ENCODE measurements around the gene SPTBN1.

Gene SPTBN1

DNA sequence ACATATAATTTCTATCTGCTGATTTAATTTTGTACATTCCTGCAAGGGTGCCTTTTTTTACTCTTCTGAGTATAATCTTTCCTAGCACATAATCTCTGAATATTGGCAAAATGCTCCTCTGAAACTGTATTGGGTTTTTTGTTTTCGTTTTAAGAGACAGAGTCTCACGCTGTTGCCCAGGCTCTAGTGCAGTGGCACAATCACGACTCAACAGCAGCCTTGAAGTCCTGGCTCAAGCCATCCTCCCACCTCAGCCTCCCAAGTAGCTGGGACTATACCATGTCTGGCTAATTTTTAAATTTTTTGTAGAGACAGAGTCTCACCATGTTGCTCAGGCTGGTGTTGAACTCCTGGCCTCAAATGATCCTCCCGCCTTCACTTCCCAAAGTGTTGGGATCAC lies 104.9 kb downstream of the SPTBN1 start:
- H3K4me1 ChIP-seq (ENCODE audit: control insufficient read depth, insufficient read depth, low read length, unreplicated experiment), result peaks cover 49% of the 10 kb centered on the region
- peak overlapping the region; percentile 79 for H3K4me3 ChIP-seq (ENCODE audit: low read depth, low read length)
- H3K79me2 ChIP-seq (ENCODE audit: control insufficient read depth, insufficient read depth, low read length, unreplicated experiment), result peaks cover 75% of the 10 kb centered on the region
- H2AFZ ChIP-seq (ENCODE audit: low read length, unreplicated experiment), result no peak overlapping the region
- peak overlapping the region; percentile 96 for H3K27ac ChIP-seq (ENCODE audit: low read depth, low read length)
- H3K36me3 ChIP-seq (ENCODE audit: insufficient read depth, low read length), result no peaks in the 10 kb centered on the region
- no peaks in the 10 kb centered on the region for H3K27me3 ChIP-seq (ENCODE audit: insufficient read depth, low read length)

DNA sequence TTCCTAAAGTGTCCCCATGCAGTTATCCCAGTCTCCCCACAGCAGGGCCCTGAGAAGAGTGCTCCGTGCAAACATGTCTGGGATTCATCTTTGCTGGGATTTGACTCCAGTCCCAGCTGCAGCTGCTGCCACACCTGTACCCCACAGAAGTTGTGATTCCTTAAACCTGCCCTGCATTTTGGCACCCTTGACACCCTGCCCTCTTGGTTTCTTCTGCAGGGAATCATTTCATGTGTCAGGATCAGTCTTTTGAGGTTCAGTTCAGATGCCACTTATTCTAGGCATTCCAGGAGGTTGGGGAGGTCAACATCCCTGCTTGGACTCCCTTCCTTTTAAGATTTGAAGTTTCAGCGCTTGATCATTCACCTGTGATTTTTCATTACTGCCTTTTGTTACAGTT lies 108.3 kb downstream of the SPTBN1 start:
- Histone ChIP-seq H3K4me1 (ENCODE audit: control insufficient read depth, insufficient read depth, low read length, unreplicated experiment) (peaks cover 33% of the 10 kb centered on the region), H3K79me2 (ENCODE audit: control insufficient read depth, insufficient read depth, low read length, unreplicated experiment) (peaks cover 70% of the 10 kb centered on the region), H3K36me3 (ENCODE audit: insufficient read depth, low read length) (no peaks in the 10 kb centered on the region), H3K27ac (ENCODE audit: low read depth, low read length) (no peak overlapping the region), H2AFZ (ENCODE audit: low read length, unreplicated experiment) (no peak overlapping the region), H3K27me3 (ENCODE audit: insufficient read depth, low read length) (no peaks in the 10 kb centered on the region), H3K4me3 (ENCODE audit: low read depth, low read length) (no peak overlapping the region)

DNA sequence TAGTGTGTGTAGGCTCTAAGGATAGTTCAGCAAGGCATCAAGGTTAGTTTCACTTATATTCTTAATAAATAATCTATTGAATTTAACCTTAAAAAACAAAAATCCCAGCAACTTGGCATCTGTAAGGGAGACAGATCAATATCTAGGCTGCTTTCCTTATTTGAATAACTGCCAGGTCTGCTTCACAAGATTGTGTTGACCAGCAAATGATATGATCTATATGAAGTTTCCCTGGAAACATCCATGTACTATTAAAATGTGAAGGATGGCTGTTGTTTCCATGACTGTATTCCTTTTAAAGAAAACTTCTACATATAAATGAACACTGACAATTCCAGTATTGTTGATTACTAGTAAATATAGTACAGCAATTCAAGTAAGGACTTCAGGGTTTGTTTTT lies 109.4 kb downstream of the SPTBN1 start:
- Histone ChIP-seq H3K27ac (ENCODE audit: low read depth, low read length) (no peak overlapping the region), H3K79me2 (ENCODE audit: control insufficient read depth, insufficient read depth, low read length, unreplicated experiment) (peaks cover 81% of the 10 kb centered on the region), H3K27me3 (ENCODE audit: insufficient read depth, low read length) (no peaks in the 10 kb centered on the region), H3K4me3 (ENCODE audit: low read depth, low read length) (no peak overlapping the region), H3K4me1 (ENCODE audit: control insufficient read depth, insufficient read depth, low read length, unreplicated experiment) (peaks cover 42% of the 10 kb centered on the region), H2AFZ (ENCODE audit: low read length, unreplicated experiment) (no peak overlapping the region), H3K36me3 (ENCODE audit: insufficient read depth, low read length) (no peaks in the 10 kb centered on the region)

DNA sequence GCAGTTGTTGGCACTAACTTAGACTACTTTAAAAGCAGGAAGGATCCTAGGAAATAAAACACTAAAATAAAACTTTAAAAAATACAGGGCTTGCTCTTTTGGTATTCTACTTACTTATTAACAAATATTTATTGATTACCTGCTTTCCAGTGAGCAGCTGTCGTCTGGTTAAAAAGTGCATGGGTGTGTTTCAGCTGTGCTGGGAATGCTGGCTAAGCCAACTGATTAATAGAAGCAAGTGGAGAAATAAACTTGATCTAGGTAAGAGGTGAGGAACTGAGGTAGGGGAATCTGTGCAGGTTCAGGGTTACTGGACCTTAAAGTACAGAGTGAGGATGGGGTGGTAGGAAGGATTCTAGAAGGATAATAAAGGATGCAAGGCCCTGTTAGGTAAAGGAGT lies 110.8 kb downstream of the SPTBN1 start:
- Histone ChIP-seq H3K79me2 (ENCODE audit: control insufficient read depth, insufficient read depth, low read length, unreplicated experiment) (peaks cover 78% of the 10 kb centered on the region), H3K4me3 (ENCODE audit: low read depth, low read length) (no peak overlapping the region), H3K36me3 (ENCODE audit: insufficient read depth, low read length) (no peaks in the 10 kb centered on the region), H3K27me3 (ENCODE audit: insufficient read depth, low read length) (no peaks in the 10 kb centered on the region), H3K4me1 (ENCODE audit: control insufficient read depth, insufficient read depth, low read length, unreplicated experiment) (peaks cover 44% of the 10 kb centered on the region), H3K27ac (ENCODE audit: low read depth, low read length) (no peak overlapping the region), H2AFZ (ENCODE audit: low read length, unreplicated experiment) (no peak overlapping the region)

DNA sequence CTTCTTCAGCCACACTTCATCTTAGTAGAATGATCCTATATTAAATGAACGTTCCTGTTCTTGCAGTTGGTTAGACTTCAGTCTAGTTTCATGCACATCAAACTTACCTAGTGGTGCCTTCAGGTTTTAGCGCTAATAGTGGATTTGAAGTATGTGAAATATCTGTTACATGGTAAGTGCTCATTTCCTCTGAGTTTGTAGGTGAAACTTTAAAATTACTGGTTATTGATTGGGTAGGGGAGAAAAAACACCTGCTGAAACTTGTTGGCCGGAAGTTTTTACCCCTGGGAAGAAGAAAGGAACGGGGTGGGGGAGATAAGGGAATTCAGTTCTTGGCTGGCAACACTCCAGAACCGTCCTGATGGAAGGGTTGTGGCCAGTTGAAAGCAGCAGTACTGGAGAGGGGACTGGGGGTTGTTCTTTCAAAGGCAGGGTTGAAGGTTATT lies 112.8 kb downstream of the SPTBN1 start:
- peaks cover 57% of the 10 kb centered on the region for H3K4me1 ChIP-seq (ENCODE audit: control insufficient read depth, insufficient read depth, low read length, unreplicated experiment)
- H3K27ac ChIP-seq (ENCODE audit: low read depth, low read length), result peak overlapping the region; percentile 100
- H2AFZ ChIP-seq (ENCODE audit: low read length, unreplicated experiment), result no peak overlapping the region
- H3K27me3 ChIP-seq (ENCODE audit: insufficient read depth, low read length), result no peaks in the 10 kb centered on the region
- no peak overlapping the region for H3K4me3 ChIP-seq (ENCODE audit: low read depth, low read length)
- H3K79me2 ChIP-seq (ENCODE audit: control insufficient read depth, insufficient read depth, low read length, unreplicated experiment), result peaks cover 75% of the 10 kb centered on the region
- H3K36me3 ChIP-seq (ENCODE audit: insufficient read depth, low read length), result no peaks in the 10 kb centered on the region

DNA sequence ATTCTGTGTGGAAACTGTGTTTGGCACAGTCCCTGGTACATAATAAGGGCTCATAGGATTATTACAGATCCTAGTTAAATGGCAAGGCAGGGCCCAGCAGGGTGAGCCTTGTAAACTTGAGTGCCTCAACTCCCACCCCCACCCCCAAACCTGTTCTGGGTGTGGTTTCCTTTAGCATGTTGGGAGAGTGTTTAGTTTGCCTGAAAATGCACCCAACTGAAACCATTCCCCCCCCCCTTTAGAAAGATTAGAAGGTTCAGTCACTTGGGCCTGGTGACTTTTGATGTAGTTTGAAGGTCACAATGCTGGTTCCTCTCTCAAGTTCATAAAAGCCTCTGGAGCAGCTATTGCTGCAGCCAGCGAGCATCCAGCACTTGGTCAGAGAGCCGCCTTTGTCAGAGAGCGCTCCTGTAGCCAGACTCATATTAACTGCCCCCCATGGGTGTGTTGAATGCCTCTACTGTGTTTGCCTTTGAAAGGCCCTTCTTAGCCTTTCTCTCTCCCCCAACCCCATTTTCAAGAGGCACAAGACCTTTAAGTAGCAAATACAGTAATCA lies 113.7 kb downstream of the SPTBN1 start:
- Histone ChIP-seq H3K79me2 (ENCODE audit: control insufficient read depth, insufficient read depth, low read length, unreplicated experiment) (peaks cover 75% of the 10 kb centered on the region), H2AFZ (ENCODE audit: low read length, unreplicated experiment) (no peak overlapping the region), H3K27me3 (ENCODE audit: insufficient read depth, low read length) (no peaks in the 10 kb centered on the region), H3K4me1 (ENCODE audit: control insufficient read depth, insufficient read depth, low read length, unreplicated experiment) (peaks cover 66% of the 10 kb centered on the region), H3K36me3 (ENCODE audit: insufficient read depth, low read length) (no peaks in the 10 kb centered on the region), H3K4me3 (ENCODE audit: low read depth, low read length) (no peak overlapping the region), H3K27ac (ENCODE audit: low read depth, low read length) (peak overlapping the region; percentile 100)

DNA sequence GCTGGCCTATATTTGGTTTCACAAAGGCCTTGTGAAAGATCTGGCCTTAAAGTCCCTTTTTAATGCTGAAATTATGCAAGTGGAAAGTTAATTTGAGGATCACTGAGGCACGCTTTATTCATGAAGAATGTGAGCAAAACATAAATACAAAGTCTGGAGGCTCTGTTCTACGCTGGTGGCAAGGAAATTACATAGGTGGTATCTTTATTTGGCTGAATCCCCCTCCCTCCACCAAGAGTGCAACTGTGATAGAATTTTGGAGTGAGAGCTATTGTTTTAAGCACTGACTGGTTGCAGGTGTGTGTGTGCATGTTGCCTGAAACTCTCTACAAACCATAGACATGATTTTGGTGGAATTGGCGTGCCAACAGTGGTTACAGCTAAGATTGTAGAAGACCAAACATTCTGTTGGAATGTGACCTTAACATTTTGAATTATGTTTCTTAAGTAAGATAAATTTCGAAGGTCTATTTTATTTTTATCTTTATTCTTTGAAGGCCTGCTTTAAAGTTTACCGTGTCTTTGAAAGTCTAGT lies 114.3 kb downstream of the SPTBN1 start:
- Histone ChIP-seq H3K79me2 (ENCODE audit: control insufficient read depth, insufficient read depth, low read length, unreplicated experiment) (peaks cover 76% of the 10 kb centered on the region), H3K36me3 (ENCODE audit: insufficient read depth, low read length) (no peaks in the 10 kb centered on the region), H3K27me3 (ENCODE audit: insufficient read depth, low read length) (no peaks in the 10 kb centered on the region), H3K4me1 (ENCODE audit: control insufficient read depth, insufficient read depth, low read length, unreplicated experiment) (peaks cover 68% of the 10 kb centered on the region), H3K4me3 (ENCODE audit: low read depth, low read length) (0 out of 2 replicates have a peak overlapping the region, but pooled peaks have one; percentile 45), H2AFZ (ENCODE audit: low read length, unreplicated experiment) (no peak overlapping the region), H3K27ac (ENCODE audit: low read depth, low read length) (peak overlapping the region; percentile 100)

DNA sequence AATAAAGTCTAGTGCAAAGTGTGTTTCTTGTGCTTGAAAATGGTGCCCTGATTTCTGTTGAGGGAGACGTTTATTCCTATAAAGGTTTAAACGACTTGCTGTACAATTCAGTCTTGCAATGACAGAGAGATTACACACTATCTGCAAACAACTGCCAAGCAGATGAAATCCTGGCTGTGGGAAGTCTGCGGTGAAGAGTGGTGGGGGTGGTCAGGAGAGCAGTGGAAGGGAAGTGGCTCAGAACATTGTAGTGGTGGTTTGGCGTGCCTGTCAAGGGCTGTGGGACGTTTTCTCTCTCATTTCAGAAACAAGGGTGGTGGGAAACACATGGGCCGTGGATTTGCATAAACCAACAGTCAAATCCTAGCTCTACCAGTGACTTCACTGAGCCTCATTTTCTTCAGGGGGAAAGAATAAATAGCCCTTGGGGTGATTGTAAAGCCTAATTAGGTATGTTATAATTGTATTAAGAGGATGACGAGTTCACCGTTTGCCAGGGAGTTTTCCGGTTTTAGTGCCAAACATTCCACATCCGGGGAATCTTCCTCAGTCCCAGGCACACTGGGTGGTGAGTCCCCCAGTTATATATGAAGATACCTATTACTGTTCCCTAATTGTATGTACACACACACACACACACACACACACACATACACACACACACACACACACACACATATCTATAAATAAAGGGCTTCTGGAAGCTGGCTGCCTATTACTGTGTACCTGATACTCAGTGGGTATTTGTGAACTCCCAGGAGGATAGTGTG lies 115.0 kb downstream of the SPTBN1 start:
- Histone ChIP-seq H3K79me2 (ENCODE audit: control insufficient read depth, insufficient read depth, low read length, unreplicated experiment) (peaks cover 78% of the 10 kb centered on the region), H3K4me1 (ENCODE audit: control insufficient read depth, insufficient read depth, low read length, unreplicated experiment) (peaks cover 73% of the 10 kb centered on the region), H3K27me3 (ENCODE audit: insufficient read depth, low read length) (no peaks in the 10 kb centered on the region), H3K27ac (ENCODE audit: low read depth, low read length) (peak overlapping the region; percentile 100), H3K4me3 (ENCODE audit: low read depth, low read length) (peak overlapping the region; percentile 45; the same call in 1 of the 2 replicates), H2AFZ (ENCODE audit: low read length, unreplicated experiment) (no peak overlapping the region), H3K36me3 (ENCODE audit: insufficient read depth, low read length) (no peaks in the 10 kb centered on the region)

DNA sequence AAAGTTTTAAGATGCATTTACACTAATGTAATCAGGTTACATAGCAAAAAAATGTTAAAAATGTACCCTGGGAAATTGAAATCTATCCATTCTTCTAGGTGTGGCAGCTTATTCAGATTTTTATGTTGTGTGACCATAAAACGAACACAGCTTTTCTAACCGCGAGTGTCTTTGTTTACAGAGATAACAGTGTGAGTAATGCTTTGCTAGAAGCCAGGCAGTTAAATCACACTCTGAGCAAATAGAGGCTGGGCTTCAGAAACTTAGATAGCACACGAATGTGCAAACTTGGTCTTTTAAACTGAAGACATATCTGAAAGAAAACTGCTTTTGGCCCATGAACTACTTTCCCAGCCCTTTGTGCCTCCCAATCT lies 116.1 kb downstream of the SPTBN1 start:
- Histone ChIP-seq H2AFZ (ENCODE audit: low read length, unreplicated experiment) (no peak overlapping the region), H3K27ac (ENCODE audit: low read depth, low read length) (peak overlapping the region; percentile 100), H3K4me1 (ENCODE audit: control insufficient read depth, insufficient read depth, low read length, unreplicated experiment) (peaks cover 84% of the 10 kb centered on the region), H3K36me3 (ENCODE audit: insufficient read depth, low read length) (no peaks in the 10 kb centered on the region), H3K4me3 (ENCODE audit: low read depth, low read length) (peak overlapping the region; percentile 68), H3K79me2 (ENCODE audit: control insufficient read depth, insufficient read depth, low read length, unreplicated experiment) (peaks cover 81% of the 10 kb centered on the region), H3K27me3 (ENCODE audit: insufficient read depth, low read length) (no peaks in the 10 kb centered on the region)

DNA sequence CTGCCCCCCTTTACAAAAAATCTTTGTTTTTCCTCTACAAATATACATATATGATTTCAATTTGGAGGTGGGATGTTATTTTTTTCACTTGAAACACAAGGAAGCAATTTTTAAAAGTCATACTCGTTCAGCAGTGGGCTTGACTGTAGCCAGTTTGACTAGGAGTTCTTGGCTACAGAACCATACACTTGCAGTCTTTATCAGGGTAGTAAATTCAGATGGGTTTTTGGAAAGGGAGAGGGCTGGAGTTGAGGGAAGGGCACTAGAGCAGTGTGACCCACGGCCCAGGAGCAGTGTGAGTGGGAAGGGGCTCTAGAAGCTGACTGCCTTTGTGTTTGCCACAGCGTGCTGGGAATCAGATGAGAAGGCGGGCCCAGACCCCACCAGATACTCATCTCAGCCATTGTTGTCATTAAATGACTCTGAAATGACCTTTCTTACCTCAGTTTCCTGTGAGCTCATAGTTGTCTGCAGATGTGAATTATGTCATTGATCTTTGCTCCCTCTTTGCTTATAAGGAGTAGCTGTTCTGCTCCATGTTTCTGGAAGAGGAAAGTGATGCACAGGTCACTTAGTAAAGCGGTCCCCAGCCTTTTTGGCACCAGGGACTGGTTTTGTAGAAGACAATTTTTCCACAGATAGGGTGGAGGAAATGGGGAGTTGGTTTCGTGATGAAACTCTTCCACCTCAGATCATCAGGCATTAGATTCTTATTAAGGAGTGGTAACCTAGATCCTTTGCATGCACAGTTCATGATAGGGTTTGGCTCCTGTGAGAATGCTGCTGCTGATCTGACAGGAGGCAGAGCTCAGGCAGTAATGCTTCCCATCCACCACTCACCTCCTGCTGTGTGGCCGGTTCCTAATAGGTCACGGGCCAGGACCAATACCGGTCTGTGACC lies 116.8 kb downstream of the SPTBN1 start:
- Histone ChIP-seq H2AFZ (ENCODE audit: low read length, unreplicated experiment) (no peak overlapping the region), H3K4me1 (ENCODE audit: control insufficient read depth, insufficient read depth, low read length, unreplicated experiment) (peaks cover 90% of the 10 kb centered on the region), H3K36me3 (ENCODE audit: insufficient read depth, low read length) (no peaks in the 10 kb centered on the region), H3K79me2 (ENCODE audit: control insufficient read depth, insufficient read depth, low read length, unreplicated experiment) (peaks cover 85% of the 10 kb centered on the region), H3K27ac (ENCODE audit: low read depth, low read length) (peak overlapping the region; percentile 100), H3K4me3 (ENCODE audit: low read depth, low read length) (peak overlapping the region; percentile 68), H3K27me3 (ENCODE audit: insufficient read depth, low read length) (no peaks in the 10 kb centered on the region)

All from ACC112 (cell line).